ENCODE measurements around the gene ITGA11. TPM values are rescaled to one million over a fixed set of nuclear protein-coding genes. Genes with fewer than 3 reads are reported as not detected.

ITGA11 gene
- total RNA-seq, 1 donor from 2014 or later = 2.0 TPM

- DNase-seq (ENCODE audit: low spot score in 2 of 2) (no peak), FAIRE-seq (no peak)
Observed at GRCh38 chr15:68447976-68448755, 16.2 kb upstream of the ITGA11 start.

- no peak for FAIRE-seq
- no peak for DNase-seq (ENCODE audit: low spot score in 2 of 2)
Observed at GRCh38 chr15:68447209-68447608, 15.2 kb upstream of the ITGA11 start.

- FAIRE-seq = no peak
- DNase-seq (ENCODE audit: low spot score in 2 of 2) = no peak
Observed at GRCh38 chr15:68445351-68445750, 13.4 kb upstream of the ITGA11 start.

GRCh38 chr15:68444336-68444735 lies 12.4 kb upstream of the ITGA11 start:
- DNase-seq (ENCODE audit: low spot score in 2 of 2) = no peak
- FAIRE-seq = no peak

- no peak for FAIRE-seq
- no peak for DNase-seq (ENCODE audit: low spot score in 2 of 2)
Observed at GRCh38 chr15:68442903-68443302, 10.9 kb upstream of the ITGA11 start.

- DNase-seq (ENCODE audit: low spot score in 2 of 2) (no peak), FAIRE-seq (no peak)
Observed at GRCh38 chr15:68442041-68442440, 10.1 kb upstream of the ITGA11 start.

- FAIRE-seq = no peak
- no peak for DNase-seq (ENCODE audit: low spot score in 2 of 2)
Observed at GRCh38 chr15:68441045-68441743, 9.2 kb upstream of the ITGA11 start.

GRCh38 chr15:68440136-68440535 lies 8.2 kb upstream of the ITGA11 start:
- no peak for FAIRE-seq
- DNase-seq (ENCODE audit: low spot score in 2 of 2) = no peak

GRCh38 chr15:68439506-68439905 lies 7.5 kb upstream of the ITGA11 start:
- FAIRE-seq (no peak), DNase-seq (ENCODE audit: low spot score in 2 of 2) (no peak)

GRCh38 chr15:68436680-68437079 lies 4.7 kb upstream of the ITGA11 start:
- FAIRE-seq (no peak), DNase-seq (ENCODE audit: low spot score in 2 of 2) (no peak)

GRCh38 chr15:68435966-68436365 lies 4.0 kb upstream of the ITGA11 start:
- no peak for FAIRE-seq
- no peak for DNase-seq (ENCODE audit: low spot score in 2 of 2)

- DNase-seq (ENCODE audit: low spot score in 2 of 2) (no peak), FAIRE-seq (no peak)
Observed at GRCh38 chr15:68434021-68434420, 2.1 kb upstream of the ITGA11 start.

GRCh38 chr15:68433551-68433950 lies 1.6 kb upstream of the ITGA11 start:
- FAIRE-seq = no peak
- no peak for DNase-seq (ENCODE audit: low spot score in 2 of 2)

- DNase-seq (ENCODE audit: low spot score in 2 of 2) (no peak), FAIRE-seq (no peak)
Observed at GRCh38 chr15:68432441-68433064, 590 bp upstream of the ITGA11 start.

GRCh38 chr15:68431037-68431791 lies 749 bp downstream of the ITGA11 start:
- no peak for DNase-seq (ENCODE audit: low spot score in 2 of 2)
- no peak for FAIRE-seq

GRCh38 chr15:68430471-68431036 lies 1.4 kb downstream of the ITGA11 start:
- FAIRE-seq (no peak), DNase-seq (ENCODE audit: low spot score in 2 of 2) (no peak)

- DNase-seq (ENCODE audit: low spot score in 2 of 2) (no peak), FAIRE-seq (no peak)
Observed at GRCh38 chr15:68429691-68430470, 2.1 kb downstream of the ITGA11 start.

GRCh38 chr15:68428431-68428940 lies 3.5 kb downstream of the ITGA11 start:
- DNase-seq (ENCODE audit: low spot score in 2 of 2) (no peak), FAIRE-seq (no peak)

- DNase-seq (ENCODE audit: low spot score in 2 of 2) (no peak), FAIRE-seq (no peak)
Observed at GRCh38 chr15:68427963-68428362, 4.0 kb downstream of the ITGA11 start.

GRCh38 chr15:68427366-68427765 lies 4.6 kb downstream of the ITGA11 start:
- FAIRE-seq = no peak
- no peak for DNase-seq (ENCODE audit: low spot score in 2 of 2)

All from frontal cortex (tissue), 4 donors.